ENCODE measurements around the gene ORC5.

DNA sequence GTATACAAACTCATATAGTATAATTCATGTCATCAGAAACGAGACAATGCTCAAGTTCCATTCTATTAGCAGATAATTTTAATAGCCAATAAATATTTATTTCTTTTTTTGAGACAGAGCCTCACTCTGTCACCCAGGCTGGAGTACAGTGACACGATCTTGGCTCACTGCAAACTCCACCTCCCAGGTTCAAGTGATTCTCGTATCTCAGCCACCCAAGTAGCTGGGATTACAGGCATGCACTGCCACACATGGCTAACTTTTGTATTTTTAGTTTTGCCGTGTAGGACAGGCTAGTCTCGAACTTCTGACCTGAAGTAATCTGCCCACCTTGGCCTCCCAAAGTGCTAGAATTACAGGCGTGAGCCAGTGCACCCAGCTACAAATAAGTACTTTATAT, 45.7 kb downstream of the ORC5 start:
- no peak for TF ChIP-seq POLR2AphosphoS5 (IDR thresholded peaks at IDR 0.05; ENCODE audit: borderline replicate concordance, low read depth, low read length)
- TF ChIP-seq EZH2 (IDR thresholded peaks at IDR 0.05) = no peak
- no peak for TF ChIP-seq FOXP2 (optimal IDR thresholded peaks at IDR 0.05; ENCODE audit: control extremely low read depth, extremely low read length, insufficient read depth)

Measured in SK-N-MC (cell line).